Tibial nerve (tissue), 4 donors: ENCODE measurements around the gene ZCWPW1. TPM values are rescaled to one million over a fixed set of nuclear protein-coding genes. Genes with fewer than 3 reads are reported as not detected.
"Not testable (repeated sequence)": the region's sequence is repeated elsewhere in the genome, so short reads cannot be mapped to it uniquely, and the experiment has no call there.

Source experiments
- DNase-seq, 2 donors: peaks; one replicate each; pipeline ENCODE4 v3.0.0-alpha.2; 2019; ENCODE audit warnings: low spot score in 2 of 2
- H3K27ac ChIP-seq, 4 donors: fragments of 200-600 bp; sonication (generic) in 3 of 4; one replicate each; pipeline ENCODE4 v1.5.1; 2017 to 2019; ENCODE audit warnings: mild to moderate bottlenecking in 1 of 4
- H3K27me3 ChIP-seq, 2 donors: fragments of 200-600 bp; sonication (generic) in 1 of 2; one replicate each; pipeline versions ENCODE4 v1.5.1 to v1.6.0; 2017 to 2019
- H3K36me3 ChIP-seq, 3 donors: fragments of 200-600 bp; sonication (generic); one replicate each; pipeline ENCODE4 v1.5.1; 2018 to 2019
- H3K4me1 ChIP-seq, 4 donors: fragments of 200-600 bp; sonication (generic) in 3 of 4; one replicate each; pipeline ENCODE4 v1.5.1; 2017 to 2019
- H3K4me3 ChIP-seq, 4 donors: fragments of 200-600 bp; sonication (generic) in 3 of 4; one replicate each; pipeline ENCODE4 v1.5.1; 2017 to 2019; ENCODE audit warnings: mild to moderate bottlenecking in 1 of 4, moderate library complexity in 1 of 4
- H3K9me3 ChIP-seq, 4 donors: fragments of 200-600 bp; sonication (generic) in 3 of 4; one replicate each; pipeline ENCODE4 v1.5.1; 2017 to 2019
- CTCF ChIP-seq, 5 experiments: fragments of 200-600 bp in 3 of 5; fragments of 450-650 bp in 2 of 5; sonication (generic) in 3 of 5; IDR thresholded peaks; one replicate each; pipeline ENCODE4 v1.5.1; 2016 to 2019; ENCODE audit warnings: antibody characterized with exemption in 5 of 5, mild to moderate bottlenecking in 3 of 5, moderate library complexity in 2 of 5
- EP300 ChIP-seq, 2 donors: sonication (generic); formaldehyde crosslinking; IDR thresholded peaks; one replicate each; pipeline ENCODE4 v1.6.1; 2017; ENCODE audit warnings: antibody characterized with exemption in 2 of 2, mild to moderate bottlenecking in 1 of 2
- POLR2A ChIP-seq, 2 donors: fragments of 450-650 bp; IDR thresholded peaks; one replicate each; pipeline ENCODE4 v1.6.1; 2017; ENCODE audit warnings: antibody characterized with exemption in 2 of 2, mild to moderate bottlenecking in 2 of 2, moderate library complexity in 2 of 2
- WGBS, 2 donors: methylation state at CpG; one replicate each; pipeline ENCODE4 v1.1.5; 2018; 5-methylcytosine and 5-hydroxymethylcytosine counted together
- total RNA-seq, 4 donors: library from RNA; depleted of rRNA; stranded (reverse); fragments of >200 nt; gene quantifications; one replicate each; pipeline ENCODE4 v1.1.0, GENCODE V29; 2016

ZCWPW1 gene
- total RNA-seq, 4 donors from 2014 or later = 3.6 to 7.3 (median 4.9) TPM

GRCh38 chr7:100464791-100465190, 36.3 kb upstream of the ZCWPW1 start:
- 89 to 93% methylated on average over 2 of the region's 2 CpGs for WGBS, 2 donors
- H3K27me3 ChIP-seq = no peaks in the 10 kb centered on the region
- TF ChIP-seq EP300 (IDR thresholded peaks at IDR 0.05) (no peak), CTCF (IDR thresholded peaks at IDR 0.05) (no peak)
- DNase-seq = no peak
- no peaks in the 10 kb centered on the region for H3K9me3 ChIP-seq
- peaks cover 0 to 67% (median 15%) of the 10 kb centered on the region in 4 donors for H3K4me1 ChIP-seq
- peaks cover 0 to 44% (median 0%) of the 10 kb centered on the region in 3 donors for H3K36me3 ChIP-seq
- H3K27ac ChIP-seq = peak overlapping the region in 2 of 4 donors; percentile 88 to 94
- no peak overlapping the region for H3K4me3 ChIP-seq

GRCh38 chr7:100464210-100464660, 35.7 kb upstream of the ZCWPW1 start, which contains the start of gene SPACDR:
SPACDR (minus strand) TSS chr7:100464260; CDS start chr7:100464025, 235 bp downstream.
- Histone ChIP-seq H3K4me3 (no peak within 1 kb of the TSS), H3K9me3 (no peaks in the 10 kb centered on the region), H3K4me1 (peaks cover 0 to 61% (median 10%) of the 10 kb centered on the region in 4 donors), H3K27me3 (no peaks in the 10 kb centered on the region), H3K27ac (peak within 1 kb of the TSS in 3 of 4 donors; percentile 11 to 94 (median 88)), H3K36me3 (peaks cover 0 to 49% (median 0%) of the 10 kb centered on the region in 3 donors)
- DNase-seq = no peak
- no peak for TF ChIP-seq EP300 (IDR thresholded peaks at IDR 0.05)
- TF ChIP-seq POLR2A (IDR thresholded peaks at IDR 0.05) = no peak
- TF ChIP-seq CTCF (IDR thresholded peaks at IDR 0.05) = no peak
- WGBS, 2 donors = 70 to 82% methylated on average over 7 of the region's 7 CpGs

GRCh38 chr7:100457033-100457432, 28.5 kb upstream of the ZCWPW1 start:
- H3K9me3 ChIP-seq = no peaks in the 10 kb centered on the region
- H3K27me3 ChIP-seq = no peaks in the 10 kb centered on the region
- DNase-seq = no peak
- no peak overlapping the region for H3K4me3 ChIP-seq
- TF ChIP-seq POLR2A (IDR thresholded peaks at IDR 0.05) (no peak), EP300 (IDR thresholded peaks at IDR 0.05) (no peak), CTCF (IDR thresholded peaks at IDR 0.05) (no peak)
- no peaks in the 10 kb centered on the region for H3K4me1 ChIP-seq
- H3K27ac ChIP-seq = no peak overlapping the region
- WGBS, 2 donors = 89 to 97% methylated on average over 6 of the region's 6 CpGs
- peaks cover 0 to 57% (median 0%) of the 10 kb centered on the region in 3 donors for H3K36me3 ChIP-seq

- no peak for TF ChIP-seq POLR2A (IDR thresholded peaks at IDR 0.05)
- TF ChIP-seq EP300 (IDR thresholded peaks at IDR 0.05) = no peak
- no peak for TF ChIP-seq CTCF (IDR thresholded peaks at IDR 0.05)
- Histone ChIP-seq H3K9me3 (no peaks in the 10 kb centered on the region), H3K4me3 (no peak overlapping the region), H3K4me1 (no peaks in the 10 kb centered on the region), H3K27ac (no peak overlapping the region), H3K27me3 (no peaks in the 10 kb centered on the region), H3K36me3 (peaks cover 0 to 54% (median 0%) of the 10 kb centered on the region in 3 donors)
- no peak for DNase-seq
- WGBS, 2 donors = 85 to 88% methylated on average over 14 of the region's 14 CpGs
These were observed 28.1 kb upstream of the ZCWPW1 start for GRCh38 chr7:100456562-100456961.

- Histone ChIP-seq H3K4me1 (peaks cover 0 to 7% (median 0%) of the 10 kb centered on the region in 4 donors), H3K27ac (no peak overlapping the region), H3K4me3 (no peak overlapping the region), H3K9me3 (no peaks in the 10 kb centered on the region), H3K27me3 (no peaks in the 10 kb centered on the region), H3K36me3 (peaks cover 0 to 41% (median 0%) of the 10 kb centered on the region in 3 donors)
- no peak for DNase-seq
- 77 to 91% methylated on average over 3 of the region's 3 CpGs for WGBS, 2 donors
- TF ChIP-seq CTCF (IDR thresholded peaks at IDR 0.05) = no peak
- TF ChIP-seq EP300 (IDR thresholded peaks at IDR 0.05) = no peak
- TF ChIP-seq POLR2A (IDR thresholded peaks at IDR 0.05) = no peak
These were observed 26.7 kb upstream of the ZCWPW1 start for GRCh38 chr7:100455206-100455605.

GRCh38 chr7:100453854-100454253, 25.4 kb upstream of the ZCWPW1 start:
- not testable (repeated sequence) for H3K4me3 ChIP-seq, H3K9me3 ChIP-seq, H3K27me3 ChIP-seq, DNase-seq, H3K27ac ChIP-seq
- peaks cover 0 to 17% (median 0%) of the 10 kb centered on the region in 4 donors for H3K4me1 ChIP-seq
- 94 to 97% methylated on average over 8 of the region's 8 CpGs for WGBS, 2 donors
- H3K36me3 ChIP-seq = peaks cover 0 to 29% (median 0%) of the 10 kb centered on the region in 3 donors
